Skeletal muscle satellite cell (primary cell): Measurements from ENCODE around the gene PAMR1.

Source experiments
- H3K27me3 ChIP-seq: 2 replicates; pipeline ENCODE4 v1.7.0; 2013; ENCODE audit warnings: low read length; ENCODE audit not compliant: control insufficient read depth, insufficient read depth
- H3K36me3 ChIP-seq: 2 replicates; pipeline ENCODE4 v1.7.0; 2013; ENCODE audit warnings: mild to moderate bottlenecking, control low read depth, low read length; ENCODE audit not compliant: insufficient read depth
- H3K4me1 ChIP-seq: 2 replicates; pipeline ENCODE4 v1.7.0; 2013; ENCODE audit warnings: low read length; ENCODE audit not compliant: control insufficient read depth, insufficient read depth
- H3K4me2 ChIP-seq: 2 replicates; pipeline ENCODE4 v1.7.0; 2013; ENCODE audit warnings: mild to moderate bottlenecking, low read length
- H3K4me3 ChIP-seq: 2 replicates; pipeline ENCODE4 v1.7.0; 2013; ENCODE audit warnings: low read length
- H3K9ac ChIP-seq: 2 replicates; pipeline ENCODE4 v1.7.0; 2013; ENCODE audit warnings: mild to moderate bottlenecking, low read depth, low read length, moderate library complexity
- H3K9me3 ChIP-seq: replicated peaks from 2 replicates; pipeline ENCODE4 v1.7.0; 2013; ENCODE audit warnings: mild to moderate bottlenecking, control low read depth, low read length

Gene PAMR1

GRCh38 chr11:35390737-35391682 lies 134.4 kb downstream of the PAMR1 start:
- H3K9me3 ChIP-seq = no peaks in the 10 kb centered on the region
- no peaks in the 10 kb centered on the region for H3K36me3 ChIP-seq
- peak overlapping the region; percentile 2 for H3K4me2 ChIP-seq
- H3K4me3 ChIP-seq = no peak overlapping the region
- no peak overlapping the region for H3K9ac ChIP-seq
- peaks cover 19% of the 10 kb centered on the region for H3K27me3 ChIP-seq
- peaks cover 15% of the 10 kb centered on the region for H3K4me1 ChIP-seq

- no peak overlapping the region for H3K9ac ChIP-seq
- H3K36me3 ChIP-seq = no peaks in the 10 kb centered on the region
- peaks cover 15% of the 10 kb centered on the region for H3K4me1 ChIP-seq
- peaks cover 19% of the 10 kb centered on the region for H3K27me3 ChIP-seq
- no peak overlapping the region for H3K4me3 ChIP-seq
- no peaks in the 10 kb centered on the region for H3K9me3 ChIP-seq
- no peak overlapping the region for H3K4me2 ChIP-seq
These were observed 135.4 kb downstream of the PAMR1 start for GRCh38 chr11:35389897-35390465.

GRCh38 chr11:35389112-35389511 lies 136.3 kb downstream of the PAMR1 start:
- peaks cover 14% of the 10 kb centered on the region for H3K27me3 ChIP-seq

GRCh38 chr11:35388061-35388460 lies 137.4 kb downstream of the PAMR1 start:
- Histone ChIP-seq H3K4me2 (no peak overlapping the region), H3K36me3 (no peaks in the 10 kb centered on the region), H3K9ac (no peak overlapping the region), H3K9me3 (no peaks in the 10 kb centered on the region), H3K4me3 (no peak overlapping the region), H3K4me1 (peaks cover 21% of the 10 kb centered on the region), H3K27me3 (peaks cover 4% of the 10 kb centered on the region)

More at GRCh38 chr11:35389112-35389511, 136.3 kb downstream of the PAMR1 start:
- Histone ChIP-seq H3K4me1 (peaks cover 15% of the 10 kb centered on the region), H3K9ac (no peak overlapping the region), H3K4me3 (no peak overlapping the region), H3K36me3 (no peaks in the 10 kb centered on the region), H3K4me2 (no peak overlapping the region), H3K9me3 (no peaks in the 10 kb centered on the region)

GRCh38 chr11:35387111-35387982 lies 138.1 kb downstream of the PAMR1 start:
- Histone ChIP-seq H3K9me3 (no peaks in the 10 kb centered on the region), H3K4me3 (no peak overlapping the region), H3K4me2 (no peak overlapping the region), H3K27me3 (no peaks in the 10 kb centered on the region), H3K36me3 (no peaks in the 10 kb centered on the region), H3K4me1 (peaks cover 21% of the 10 kb centered on the region), H3K9ac (no peak overlapping the region)

GRCh38 chr11:35383953-35384352 lies 141.5 kb downstream of the PAMR1 start:
- H3K9me3 ChIP-seq = no peaks in the 10 kb centered on the region

More at GRCh38 chr11:35383953-35384352, 141.5 kb downstream of the PAMR1 start:
- Histone ChIP-seq H3K4me2 (no peak overlapping the region), H3K36me3 (no peaks in the 10 kb centered on the region), H3K27me3 (no peaks in the 10 kb centered on the region), H3K4me3 (no peak overlapping the region), H3K4me1 (peaks cover 6% of the 10 kb centered on the region), H3K9ac (no peak overlapping the region)
